Pancreas (tissue), 10 donors: ENCODE data around the gene BLID. TPM values are rescaled to one million over a fixed set of nuclear protein-coding genes. Genes with fewer than 3 reads are reported as not detected.

Source experiments
- ATAC-seq, 4 donors: fragments of 200-7000 bp; cut with Tn5 transposase; one replicate each; pipeline versions ENCODE4 v1.8.0 to v1.9.1; 2020; ENCODE audit warnings: mild to moderate bottlenecking in 4 of 4, moderate library complexity in 4 of 4
- DNase-seq, 6 donors: peaks; one replicate each; pipeline ENCODE4 v3.0.0-alpha.2; 2020
- FAIRE-seq: peaks from 2 replicates; lab custom pipeline; 2012; peaks lifted over from hg19 to GRCh38; lab: Jason Lieb, UNC
- H3K27ac ChIP-seq, 4 donors: fragments of 200-600 bp; sonication (generic); 1 replicate in 3 of 4; 2 replicates in 1 of 4; pipeline versions ENCODE4 v1.5.0 to v1.8.0; 2020
- H3K27me3 ChIP-seq, 4 donors: fragments of 200-600 bp; one replicate each; pipeline ENCODE4 v1.8.0; 2021
- H3K36me3 ChIP-seq, 3 donors: fragments of 200-600 bp; sonication (generic) in 1 of 3; one replicate each; pipeline versions ENCODE4 v1.5.0 to v1.8.0; 2020 to 2021
- H3K4me1 ChIP-seq, 3 donors: fragments of 200-600 bp; one replicate each; pipeline ENCODE4 v1.8.0; 2021
- H3K4me3 ChIP-seq, 4 donors: fragments of 200-600 bp; sonication (generic) in 2 of 4; one replicate each; pipeline versions ENCODE4 v1.5.0 to v1.8.0; 2020 to 2021
- H3K9me3 ChIP-seq, 4 donors: fragments of 200-600 bp; one replicate each; pipeline ENCODE4 v1.8.0; 2021
- CTCF ChIP-seq, 4 donors: fragments of 200-600 bp; sonication (generic) in 3 of 4; IDR thresholded peaks; one replicate each; pipeline versions ENCODE4 v1.5.0 to v1.8.0; 2021; ENCODE audit warnings: antibody characterized with exemption in 4 of 4
- WGBS, 2 donors: extraction: QIAGEN DNeasy Blood & Tissue Kit; methylation state at CpG; one replicate each; pipeline ENCODE4 v1.1.7; 2013; 5-methylcytosine and 5-hydroxymethylcytosine counted together
- intact Hi-C, 3 donors: fragments of 100-400 bp; cut with DNase I; formaldehyde crosslinking; loops; one replicate each; pipeline versions ENCODE4 v1.11.1 to v1.14.2; 2022
- polyA plus RNA-seq, 2 donors: library from polyadenylated mRNA; stranded (reverse); fragments of 200-250 nt; gene quantifications; one replicate each; pipeline ENCODE4 v1.2.3, GENCODE V29; 2013
- total RNA-seq, 6 donors: library from RNA; stranded (reverse); fragmentation: NEBNext Ultra II Directional in 4 of 6; extraction: Animal tissue kit (Norgen Biotek cat#: 25700) in 4 of 6; gene quantifications; one replicate each; pipeline versions ENCODE4 v1.2.1 to v1.2.4, GENCODE V29; 2021 to 2023
- donor health status: healthy with polysubstance abuse.
- donor health status: DM: no; HTN: no; CAD: no; lungs with moderate emphysema.
- donor health status: DM: no; HTN: no; CAD: no.
- donor health status: control.
- donor health status: control.
- donor health status: Bipolar disorder and iron deficiency.
- donor health status: DM: yes; HTN: yes; CAD: no.
- donor health status: DM: no; HTN: no; CAD: no.
- donor health status: DM: no; HTN: no; CAD: no.
- donor health status: DM: yes; HTN: yes; CAD: no.

The BLID gene
- total and polyA plus RNA-seq, 8 donors, result not detected

- H3K27ac ChIP-seq, result no peak overlapping the region
Observed at GRCh38 chr11:122155765-122156527, 39.9 kb upstream of the BLID start.

GRCh38 chr11:122154994-122155393, 39.0 kb upstream of the BLID start:
- no peak for TF ChIP-seq CTCF (IDR thresholded peaks at IDR 0.05)
- 89 to 97% methylated on average over 1 of the region's 1 CpG for WGBS, 2 donors

More at GRCh38 chr11:122155765-122156527, 39.9 kb upstream of the BLID start:
- intact Hi-C loops, result no loop called here
- 80 to 83% methylated on average over 14 of the region's 14 CpGs for WGBS, 2 donors
- no peak for DNase-seq
- Histone ChIP-seq H3K9me3 (no peaks in the 10 kb centered on the region), H3K27me3 (peaks cover 0 to 3% (median 0%) of the 10 kb centered on the region in 4 donors), H3K4me1 (no peaks in the 10 kb centered on the region), H3K4me3 (no peak overlapping the region), H3K36me3 (no peaks in the 10 kb centered on the region)
- no peak for ATAC-seq
- FAIRE-seq, result no peak
- no peak for TF ChIP-seq CTCF (IDR thresholded peaks at IDR 0.05)

GRCh38 chr11:122154227-122154626, 38.2 kb upstream of the BLID start:
- intact Hi-C loops, result no loop called here
- ATAC-seq, result no peak
- no peak for DNase-seq

More at GRCh38 chr11:122154994-122155393, 39.0 kb upstream of the BLID start:
- no peak overlapping the region for H3K27ac ChIP-seq
- no peaks in the 10 kb centered on the region for H3K36me3 ChIP-seq
- no peaks in the 10 kb centered on the region for H3K9me3 ChIP-seq
- no peak for FAIRE-seq
- no peak for DNase-seq
- no peak for ATAC-seq
- peaks cover 0 to 3% (median 0%) of the 10 kb centered on the region in 4 donors for H3K27me3 ChIP-seq
- intact Hi-C loops, result no loop called here
- no peak overlapping the region for H3K4me3 ChIP-seq
- no peaks in the 10 kb centered on the region for H3K4me1 ChIP-seq

GRCh38 chr11:122153746-122154145, 37.7 kb upstream of the BLID start:
- no peak overlapping the region for H3K27ac ChIP-seq
- DNase-seq (no peak), ATAC-seq (no peak), FAIRE-seq (no peak)
- 61 to 74% methylated on average over 2 of the region's 2 CpGs for WGBS, 2 donors
- H3K36me3 ChIP-seq, result no peaks in the 10 kb centered on the region
- intact Hi-C loops, result no loop called here
- H3K4me1 ChIP-seq, result no peaks in the 10 kb centered on the region
- no peak overlapping the region for H3K4me3 ChIP-seq
- H3K9me3 ChIP-seq, result no peaks in the 10 kb centered on the region
- H3K27me3 ChIP-seq, result peaks cover 0 to 3% (median 0%) of the 10 kb centered on the region in 4 donors
- no peak for TF ChIP-seq CTCF (IDR thresholded peaks at IDR 0.05)

More at GRCh38 chr11:122154227-122154626, 38.2 kb upstream of the BLID start:
- Histone ChIP-seq H3K4me3 (no peak overlapping the region), H3K36me3 (no peaks in the 10 kb centered on the region), H3K9me3 (no peaks in the 10 kb centered on the region), H3K27ac (no peak overlapping the region), H3K4me1 (no peaks in the 10 kb centered on the region), H3K27me3 (peaks cover 0 to 3% (median 0%) of the 10 kb centered on the region in 4 donors)
- no peak for FAIRE-seq
- no peak for TF ChIP-seq CTCF (IDR thresholded peaks at IDR 0.05)
- 78 to 84% methylated on average over 6 of the region's 6 CpGs for WGBS, 2 donors
